Measurements from ENCODE around the gene ID1. TPM values are rescaled to one million over a fixed set of nuclear protein-coding genes. Genes with fewer than 3 reads are reported as not detected.
A peak's percentile ranks its signal among the peaks of the same experiment; 100 is the strongest.
"Not testable (repeated sequence)": the region's sequence is repeated elsewhere in the genome, so short reads cannot be mapped to it uniquely, and the experiment has no call there.

Gene ID1
- total and polyA plus RNA-seq, 2 experiments from 2014 or later: 221 to 479 TPM

DNA sequence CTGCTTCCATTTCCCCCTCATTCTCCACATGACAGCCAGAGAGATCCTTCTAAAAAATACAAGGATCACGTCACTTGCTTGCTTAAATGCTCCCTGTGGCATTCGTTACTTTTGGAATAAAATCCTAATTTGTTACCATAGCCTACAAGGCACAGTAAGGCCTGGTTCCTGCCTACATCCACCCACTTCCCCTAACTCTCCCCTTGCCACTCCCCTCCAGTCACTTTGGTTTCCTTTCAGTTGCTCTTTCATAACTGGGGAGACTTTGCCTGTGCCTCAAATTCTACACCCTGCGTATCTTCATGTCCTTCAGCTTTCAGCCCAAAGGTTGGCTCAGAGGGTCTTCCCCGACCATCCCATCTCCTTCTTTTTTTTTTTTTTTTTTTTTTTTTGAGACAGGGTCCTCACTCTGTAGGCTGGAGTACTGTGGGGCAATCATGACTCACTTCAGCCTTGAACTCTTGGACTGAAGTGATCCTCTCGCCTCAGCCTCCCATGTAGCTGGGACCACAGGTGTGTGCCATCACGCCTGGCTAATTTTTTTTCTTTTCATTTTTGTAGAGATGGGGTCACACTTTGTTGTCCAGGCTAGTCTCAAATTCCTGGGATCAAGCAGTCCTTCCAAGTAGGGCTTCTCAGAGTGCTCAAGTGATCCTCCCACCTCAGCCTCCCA is 12.5 kb downstream of the ID1 start:
- ATAC-seq (no peak), DNase-seq (ENCODE audit: low spot score) (no peak)
- H3K4me2 ChIP-seq: no peak overlapping the region
- no peak overlapping the region for H3K27ac Mint-ChIP-seq
- no peaks in the 10 kb centered on the region for H3K36me3 Mint-ChIP-seq (ENCODE audit: low read depth)
- peaks cover 19% of the 10 kb centered on the region; the same call in 1 of the 2 replicates for H3F3A ChIP-seq (replicated peaks; ENCODE audit: low read depth)
- peaks cover 18% of the 10 kb centered on the region for H3K27me3 Mint-ChIP-seq (ENCODE audit: insufficient read depth, low read depth, poor library complexity)
- no peak overlapping the region for H3K27ac ChIP-seq (ENCODE audit: low read depth)
- TF ChIP-seq EZH2phosphoT487 (IDR thresholded peaks at IDR 0.05; ENCODE audit: unreplicated experiment): no peak
- TF ChIP-seq, protein P1, sequence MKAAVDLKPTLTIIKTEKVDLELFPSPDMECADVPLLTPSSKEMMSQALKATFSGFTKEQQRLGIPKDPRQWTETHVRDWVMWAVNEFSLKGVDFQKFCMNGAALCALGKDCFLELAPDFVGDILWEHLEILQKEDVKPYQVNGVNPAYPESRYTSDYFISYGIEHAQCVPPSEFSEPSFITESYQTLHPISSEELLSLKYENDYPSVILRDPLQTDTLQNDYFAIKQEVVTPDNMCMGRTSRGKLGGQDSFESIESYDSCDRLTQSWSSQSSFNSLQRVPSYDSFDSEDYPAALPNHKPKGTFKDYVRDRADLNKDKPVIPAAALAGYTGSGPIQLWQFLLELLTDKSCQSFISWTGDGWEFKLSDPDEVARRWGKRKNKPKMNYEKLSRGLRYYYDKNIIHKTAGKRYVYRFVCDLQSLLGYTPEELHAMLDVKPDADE (IDR thresholded peaks at IDR 0.05): no peak
- no peaks in the 10 kb centered on the region; the same call in none of the 2 replicates for H3K9me2 ChIP-seq (ENCODE audit: insufficient read depth)
- no peaks in the 10 kb centered on the region for H4K20me1 ChIP-seq (replicated peaks; ENCODE audit: insufficient read depth)
- no peaks in the 10 kb centered on the region for H3K4me1 Mint-ChIP-seq
- H3K4me1 ChIP-seq (ENCODE audit: insufficient read depth): peaks cover 1% of the 10 kb centered on the region
- H3K79me2 ChIP-seq (replicated peaks; ENCODE audit: insufficient read depth): no peaks in the 10 kb centered on the region
- no peaks in the 10 kb centered on the region for H3K36me3 ChIP-seq (ENCODE audit: insufficient read depth)
- H3K4me3 Mint-ChIP-seq: no peak overlapping the region
- H2AFZ ChIP-seq: no peak overlapping the region
- peaks cover 3% of the 10 kb centered on the region; the same call in 1 of the 3 replicates for H3K9me3 Mint-ChIP-seq
- H3K4me3 ChIP-seq: no peak overlapping the region
- H3K27me3 ChIP-seq (ENCODE audit: insufficient read depth): no peaks in the 10 kb centered on the region

DNA sequence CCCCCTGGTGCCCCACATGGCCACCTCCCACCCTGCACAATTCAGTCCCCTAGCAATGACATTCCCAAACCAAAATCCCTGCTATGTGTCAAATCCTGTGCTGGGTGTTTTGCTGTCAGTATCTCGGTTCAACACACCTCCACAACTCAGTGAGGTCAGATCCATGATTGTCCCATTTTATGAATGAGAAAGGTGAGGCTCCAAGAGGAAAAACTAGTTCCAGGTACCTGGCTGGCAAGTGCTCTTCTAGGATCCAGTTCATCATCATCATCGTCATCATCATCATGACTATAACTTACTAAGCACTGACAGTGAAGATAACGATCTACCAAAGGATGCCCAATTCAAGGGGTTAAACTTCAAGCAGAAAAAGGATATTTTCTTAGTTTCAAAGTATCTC is 15.2 kb downstream of the ID1 start:
- Histone ChIP-seq H3F3A (replicated peaks; ENCODE audit: low read depth) (0 out of 2 replicates have a peak, but pooled peaks cover 11% of the 10 kb centered on the region), H4K20me1 (replicated peaks; ENCODE audit: insufficient read depth) (no peaks in the 10 kb centered on the region), H3K4me3 (no peak overlapping the region), H3K36me3 (ENCODE audit: insufficient read depth) (no peaks in the 10 kb centered on the region), H3K79me2 (replicated peaks; ENCODE audit: insufficient read depth) (no peaks in the 10 kb centered on the region), H3K27me3 (ENCODE audit: insufficient read depth) (no peaks in the 10 kb centered on the region), H3K27ac (ENCODE audit: low read depth) (no peak overlapping the region), H3K9me2 (ENCODE audit: insufficient read depth) (no peaks in the 10 kb centered on the region; the same call in none of the 2 replicates), H2AFZ (0 out of 2 replicates have a peak overlapping the region, but pooled peaks have one; percentile 43), H3K4me2 (no peak overlapping the region), H3K4me1 (ENCODE audit: insufficient read depth) (no peaks in the 10 kb centered on the region)
- DNase-seq (ENCODE audit: low spot score) (no peak), ATAC-seq (no peak)
- Mint-ChIP-seq H3K4me1 (no peaks in the 10 kb centered on the region), H3K4me3 (no peak overlapping the region), H3K27me3 (ENCODE audit: insufficient read depth, low read depth, poor library complexity) (peaks cover 13% of the 10 kb centered on the region), H3K9me3 (no peaks in the 10 kb centered on the region; the same call in 2 of the 3 replicates), H3K36me3 (ENCODE audit: low read depth) (no peaks in the 10 kb centered on the region), H3K27ac (no peak overlapping the region)
- TF ChIP-seq ZNF462 (CRISPR knock-in tag; IDR thresholded peaks at IDR 0.05) (no peak), EZH2 (IDR thresholded peaks at IDR 0.05; ENCODE audit: low read depth, unreplicated experiment) (no peak), EZH2phosphoT487 (IDR thresholded peaks at IDR 0.05; ENCODE audit: unreplicated experiment) (no peak)

DNA sequence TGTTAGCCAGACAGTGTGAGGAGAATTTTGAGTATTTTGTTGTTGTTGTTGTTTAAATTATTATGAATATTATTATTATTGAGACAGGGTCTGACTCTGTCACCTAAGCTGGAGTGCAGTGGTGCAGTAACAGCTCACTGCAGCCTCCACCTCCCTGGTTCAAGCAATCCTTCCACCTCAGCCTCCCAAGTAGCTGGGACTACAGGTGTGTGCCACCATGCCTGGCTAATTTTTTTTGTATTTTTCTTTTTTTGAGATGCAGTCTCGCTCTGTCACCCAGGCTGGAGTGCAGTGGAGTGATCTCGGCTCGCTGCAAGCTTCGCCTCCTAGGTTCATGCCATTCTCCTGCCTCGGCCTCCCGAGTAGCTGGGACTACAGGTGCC is 18.0 kb downstream of the ID1 start:
- H3K79me2 ChIP-seq (replicated peaks; ENCODE audit: insufficient read depth); H3K4me2 ChIP-seq; H3K4me1 ChIP-seq (ENCODE audit: insufficient read depth); H3K9me2 ChIP-seq (ENCODE audit: insufficient read depth); H3K27ac ChIP-seq (ENCODE audit: low read depth); H3K27ac Mint-ChIP-seq; H3K36me3 Mint-ChIP-seq (ENCODE audit: low read depth); H4K20me1 ChIP-seq (replicated peaks; ENCODE audit: insufficient read depth); H3K9me3 Mint-ChIP-seq; H3K27me3 ChIP-seq (ENCODE audit: insufficient read depth); H3K4me1 Mint-ChIP-seq; H3K36me3 ChIP-seq (ENCODE audit: insufficient read depth); H2AFZ ChIP-seq; H3K4me3 Mint-ChIP-seq; DNase-seq (ENCODE audit: low spot score); H3F3A ChIP-seq (replicated peaks; ENCODE audit: low read depth); ATAC-seq; H3K4me3 ChIP-seq: not testable (repeated sequence)
- peaks cover 15% of the 10 kb centered on the region for H3K27me3 Mint-ChIP-seq (ENCODE audit: insufficient read depth, low read depth, poor library complexity)
